GM12878 (cell line): ENCODE data around the gene NFATC3. TPM values are rescaled to one million over a fixed set of nuclear protein-coding genes. Genes with fewer than 3 reads are reported as not detected.

Source experiments
- ATAC-seq: fragments of 200-7000 bp; cut with Tn5 transposase; 3 replicates; pipeline ENCODE4 v1.9.1; 2020; ENCODE audit warnings: mild to moderate bottlenecking, moderate library complexity
- BruUV-seq: library from RNA; stranded (reverse); fragments of 400-500 nt; replicated peaks from 2 replicates; lab custom pipeline; 2021; lab: Mats Ljungman, UMichigan
- CTCF ChIA-PET: fragments of 300-600 bp; sonication (Branson Sonifier 250); formaldehyde crosslinking; extraction: SDS; loops from one replicate; lab custom pipeline; 2021; ENCODE audit warnings: inconsistent platforms; lab: Yijun Ruan, JAX
- POLR2A ChIA-PET: fragments of 350-600 bp; formaldehyde crosslinking; extraction: SDS; loops from one replicate; lab custom pipeline; 2021; ENCODE audit warnings: inconsistent platforms; lab: Charles Lee
- RAD21 ChIA-PET: fragments of 300-600 bp; sonication (Branson Sonifier 250); formaldehyde crosslinking; loops from one replicate; lab custom pipeline; 2023; ENCODE audit warnings: antibody characterized with exemption; ENCODE audit not compliant: unreplicated experiment; lab: Charles Lee
- SMC1A ChIA-PET: fragments of 300-600 bp; sonication (Branson Sonifier 250); formaldehyde crosslinking; loops from one replicate; lab custom pipeline; 2023; ENCODE audit not compliant: unreplicated experiment, uncharacterized antibody; lab: Charles Lee
- DNase-seq: peaks from one replicate; pipeline ENCODE4 v3.0.0-alpha.2; 2011; ENCODE audit warnings: low read depth, low spot score
- FAIRE-seq: peaks from 3 replicates; lab custom pipeline; 2011; peaks lifted over from hg19 to GRCh38; lab: Jason Lieb, UNC
- H2AFZ ChIP-seq: 2 replicates; pipeline ENCODE4 v1.6.0; 2011; ENCODE audit warnings: low read depth, low read length, control low read depth; ENCODE audit not compliant: control insufficient read depth
- H3K27ac ChIP-seq: 2 replicates; pipeline ENCODE4 v1.5.1; 2011; ENCODE audit warnings: control low read depth; ENCODE audit not compliant: control insufficient read depth, insufficient read depth
- H3K27me3 ChIP-seq, 2 experiments: replicated peaks in 1 of 2; 2 replicates each; pipeline versions ENCODE4 v1.6.0 to v1.6.1; 2011; ENCODE audit warnings: low read length in 1 of 2; ENCODE audit not compliant: control insufficient read depth in 2 of 2, insufficient read depth in 2 of 2
- H3K36me3 ChIP-seq, 2 experiments: 2 replicates each; pipeline ENCODE4 v1.5.1; 2011; ENCODE audit warnings: low read length in 1 of 2; ENCODE audit not compliant: control insufficient read depth in 2 of 2, insufficient read depth in 2 of 2
- H3K4me1 ChIP-seq: 2 replicates; pipeline ENCODE4 v1.6.1; 2011; ENCODE audit warnings: mild to moderate bottlenecking, low read length, moderate library complexity, mixed read lengths; ENCODE audit not compliant: control insufficient read depth, insufficient read depth
- H3K4me2 ChIP-seq: 2 replicates; pipeline ENCODE4 v1.6.0; 2011; ENCODE audit warnings: control low read depth; ENCODE audit not compliant: control insufficient read depth, insufficient read depth
- H3K4me3 ChIP-seq: fragments of 200-600 bp; sonication (generic); 2 replicates; pipeline ENCODE4 v1.5.1; 2016
- H3K79me2 ChIP-seq: 2 replicates; pipeline ENCODE4 v1.6.0; 2011; ENCODE audit warnings: low read length; ENCODE audit not compliant: control insufficient read depth, insufficient read depth
- H3K9ac ChIP-seq: 2 replicates; pipeline ENCODE4 v1.8.0; 2011; ENCODE audit warnings: low read length, control low read depth, mixed read lengths; ENCODE audit not compliant: control insufficient read depth, insufficient read depth
- H3K9me3 ChIP-seq: replicated peaks from 3 replicates; pipeline ENCODE4 v1.5.1; 2011; ENCODE audit warnings: mild to moderate bottlenecking, low read length; ENCODE audit not compliant: control insufficient read depth, insufficient read depth
- H4K20me1 ChIP-seq: 2 replicates; pipeline ENCODE4 v1.6.0; 2011; ENCODE audit not compliant: control insufficient read depth, insufficient read depth
- MEF2A ChIP-seq: IDR thresholded peaks from 2 replicates; pipeline ENCODE4 v1.6.1; 2011; ENCODE audit warnings: low read depth, mild to moderate bottlenecking, low read length, moderate library complexity; ENCODE audit not compliant: insufficient read depth
- TARDBP ChIP-seq: IDR thresholded peaks from 2 replicates; pipeline ENCODE4 v1.6.1; 2016; ENCODE audit warnings: borderline replicate concordance
- USF1 ChIP-seq: IDR thresholded peaks from 2 replicates; pipeline ENCODE4 v1.6.1; 2011; ENCODE audit warnings: borderline replicate concordance, low read depth, mild to moderate bottlenecking, moderate library complexity, mixed read lengths, low read length; ENCODE audit not compliant: insufficient read depth; ENCODE audit errors: extremely low read length
- WGBS: methylation state at CpG from one replicate; pipeline ENCODE4 v1.1.6; 2016; ENCODE audit warnings: low lambda C conversion rate; ENCODE audit not compliant: insufficient replicate concordance, insufficient coverage; ENCODE audit errors: missing lambda C conversion rate; 5-methylcytosine and 5-hydroxymethylcytosine counted together
- in situ Hi-C: fragments of 300-500 bp; cut with MboI; formaldehyde crosslinking; loops from 9 replicates; pipeline ENCODE4 v1.14.3; 2018; ENCODE audit warnings: mixed read lengths
- intact Hi-C: fragments of 100-400 bp; cut with micrococcal nuclease; formaldehyde crosslinking; loops from one replicate; pipeline ENCODE4 v1.14.2; 2022; ENCODE audit not compliant: unreplicated experiment
- polyA plus RNA-seq, 11 experiments: library from polyadenylated mRNA; depleted of rRNA in 4 of 11; unstranded in 6 of 11; stranded (reverse) in 5 of 11; fragments of >200 nt; fragmentation: Nextera tagmentation in 4 of 11; fragmentation: Illumina TruSeq in 1 of 11; extraction: Ambion mirVana in 4 of 11; extraction: Trizol in 1 of 11; gene quantifications; 1 replicate in 1 of 11; 2 replicates in 10 of 11; pipeline versions ENCODE4 v1.2.1 to v1.2.3, GENCODE V29; 2011 to 2016; ENCODE audit warnings: inconsistent platforms in 2 of 11, missing spikeins in 2 of 11, low read depth in 1 of 11
- total RNA-seq, 4 experiments: library from RNA; depleted of rRNA in 3 of 4; stranded (reverse); fragments of >200 nt in 3 of 4; fragmentation: Illumina TruSeq in 1 of 4; extraction: Trizol in 1 of 4; gene quantifications; 2 replicates each; pipeline versions ENCODE4 v1.2.1 to v1.2.3, GENCODE V29; 2013 to 2021
- TF ChIP-seq, protein P1 (sequence below): fragments of 450-650 bp; IDR thresholded peaks from 2 replicates; pipeline ENCODE4 v1.6.1; 2014; ENCODE audit warnings: mild to moderate bottlenecking
- TF ChIP-seq, protein P2 (sequence below): fragments of 450-650 bp; formaldehyde crosslinking; IDR thresholded peaks from 2 replicates; pipeline ENCODE4 v1.4.0; 2020; ENCODE audit warnings: mild to moderate bottlenecking, moderate library complexity
- TF ChIP-seq, protein P3 (sequence below): IDR thresholded peaks from 2 replicates; pipeline ENCODE4 v1.6.1; 2011; ENCODE audit warnings: low read depth, mild to moderate bottlenecking, low read length, moderate library complexity, borderline replicate concordance; ENCODE audit errors: extremely low read depth

Gene NFATC3
- total and polyA plus RNA-seq, 10 of the 15 experiments (the other 5 are each of a cell fraction or from before 2014, with no cell fraction given) = 4.2 to 37.6 (median 24.9) TPM

GRCh38 chr16:68146585-68146984 is 61.4 kb downstream of the NFATC3 start:
- ATAC-seq = peak; percentile 24; the same call in 2 of the 3 replicates
- no peaks in the 10 kb centered on the region for H3K9me3 ChIP-seq
- H3K4me3 ChIP-seq = no peak overlapping the region
- H3K27me3 ChIP-seq = no peaks in the 10 kb centered on the region
- no peaks in the 10 kb centered on the region for H3K4me1 ChIP-seq
- WGBS = 42% methylated on average over 2 of the region's 2 CpGs
- ChIA-PET CTCF (interaction anchor here (0.6 to 2.4 kb wide), 4 partner anchors 7 to 81 kb away, joined by 3 to 7 read pairs (median 4); no protein-coding TSS in a partner anchor), SMC1A (no interaction called here), RAD21 (no interaction called here), POLR2A (no interaction called here)
- TF ChIP-seq USF1 (no peak), MEF2A (no peak), TARDBP (no peak)
- TF ChIP-seq, protein P1, sequence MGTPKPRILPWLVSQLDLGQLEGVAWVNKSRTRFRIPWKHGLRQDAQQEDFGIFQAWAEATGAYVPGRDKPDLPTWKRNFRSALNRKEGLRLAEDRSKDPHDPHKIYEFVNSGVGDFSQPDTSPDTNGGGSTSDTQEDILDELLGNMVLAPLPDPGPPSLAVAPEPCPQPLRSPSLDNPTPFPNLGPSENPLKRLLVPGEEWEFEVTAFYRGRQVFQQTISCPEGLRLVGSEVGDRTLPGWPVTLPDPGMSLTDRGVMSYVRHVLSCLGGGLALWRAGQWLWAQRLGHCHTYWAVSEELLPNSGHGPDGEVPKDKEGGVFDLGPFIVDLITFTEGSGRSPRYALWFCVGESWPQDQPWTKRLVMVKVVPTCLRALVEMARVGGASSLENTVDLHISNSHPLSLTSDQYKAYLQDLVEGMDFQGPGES = no peak
- TF ChIP-seq, protein P2, sequence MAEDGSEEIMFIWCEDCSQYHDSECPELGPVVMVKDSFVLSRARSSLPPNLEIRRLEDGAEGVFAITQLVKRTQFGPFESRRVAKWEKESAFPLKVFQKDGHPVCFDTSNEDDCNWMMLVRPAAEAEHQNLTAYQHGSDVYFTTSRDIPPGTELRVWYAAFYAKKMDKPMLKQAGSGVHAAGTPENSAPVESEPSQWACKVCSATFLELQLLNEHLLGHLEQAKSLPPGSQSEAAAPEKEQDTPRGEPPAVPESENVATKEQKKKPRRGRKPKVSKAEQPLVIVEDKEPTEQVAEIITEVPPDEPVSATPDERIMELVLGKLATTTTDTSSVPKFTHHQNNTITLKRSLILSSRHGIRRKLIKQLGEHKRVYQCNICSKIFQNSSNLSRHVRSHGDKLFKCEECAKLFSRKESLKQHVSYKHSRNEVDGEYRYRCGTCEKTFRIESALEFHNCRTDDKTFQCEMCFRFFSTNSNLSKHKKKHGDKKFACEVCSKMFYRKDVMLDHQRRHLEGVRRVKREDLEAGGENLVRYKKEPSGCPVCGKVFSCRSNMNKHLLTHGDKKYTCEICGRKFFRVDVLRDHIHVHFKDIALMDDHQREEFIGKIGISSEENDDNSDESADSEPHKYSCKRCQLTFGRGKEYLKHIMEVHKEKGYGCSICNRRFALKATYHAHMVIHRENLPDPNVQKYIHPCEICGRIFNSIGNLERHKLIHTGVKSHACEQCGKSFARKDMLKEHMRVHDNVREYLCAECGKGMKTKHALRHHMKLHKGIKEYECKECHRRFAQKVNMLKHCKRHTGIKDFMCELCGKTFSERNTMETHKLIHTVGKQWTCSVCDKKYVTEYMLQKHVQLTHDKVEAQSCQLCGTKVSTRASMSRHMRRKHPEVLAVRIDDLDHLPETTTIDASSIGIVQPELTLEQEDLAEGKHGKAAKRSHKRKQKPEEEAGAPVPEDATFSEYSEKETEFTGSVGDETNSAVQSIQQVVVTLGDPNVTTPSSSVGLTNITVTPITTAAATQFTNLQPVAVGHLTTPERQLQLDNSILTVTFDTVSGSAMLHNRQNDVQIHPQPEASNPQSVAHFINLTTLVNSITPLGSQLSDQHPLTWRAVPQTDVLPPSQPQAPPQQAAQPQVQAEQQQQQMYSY (CRISPR knock-in tag) = no peak
- TF ChIP-seq, protein P3, sequence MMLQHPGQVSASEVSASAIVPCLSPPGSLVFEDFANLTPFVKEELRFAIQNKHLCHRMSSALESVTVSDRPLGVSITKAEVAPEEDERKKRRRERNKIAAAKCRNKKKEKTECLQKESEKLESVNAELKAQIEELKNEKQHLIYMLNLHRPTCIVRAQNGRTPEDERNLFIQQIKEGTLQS = no peak
- H3K4me2 ChIP-seq = no peak overlapping the region
- no peaks in the 10 kb centered on the region for H4K20me1 ChIP-seq
- no peak for FAIRE-seq
- no TSS peak for BruUV-seq
- no peak for DNase-seq
- no peak overlapping the region for H3K27ac ChIP-seq
- peaks cover 0 to 3% of the 10 kb centered on the region in 2 experiments; a peak in 2 of 4 replicates for H3K36me3 ChIP-seq
- intact Hi-C loops (no loop called here), in situ Hi-C loops (no loop called here)
- H3K9ac ChIP-seq = no peak overlapping the region
- no peak overlapping the region for H2AFZ ChIP-seq
- H3K79me2 ChIP-seq = no peaks in the 10 kb centered on the region
